Fibroblast of skin of back (primary cell): ENCODE results near the gene HOXA1.

ENCODE experiments used
- DNase-seq: peaks from one replicate; pipeline ENCODE4 v3.0.0-alpha.2; 2013

Gene HOXA1

GRCh38 chr7:27116031-27116961 is 20.5 kb upstream of the HOXA1 start:
- DNase-seq: no peak

- DNase-seq: no peak
Observed at GRCh38 chr7:27115221-27116026, 19.6 kb upstream of the HOXA1 start.

- no peak for DNase-seq
Observed at GRCh38 chr7:27114881-27115220, 19.1 kb upstream of the HOXA1 start.

GRCh38 chr7:27113991-27114769 is 18.4 kb upstream of the HOXA1 start:
- no peak for DNase-seq

- DNase-seq: no peak
Observed at GRCh38 chr7:27112955-27113949, 17.5 kb upstream of the HOXA1 start.

- DNase-seq: no peak
Observed at GRCh38 chr7:27112361-27112760, 16.6 kb upstream of the HOXA1 start.

- DNase-seq: no peak
Observed at GRCh38 chr7:27111751-27112277, 16.0 kb upstream of the HOXA1 start.

- DNase-seq: no peak
Observed at GRCh38 chr7:27111042-27111750, 15.4 kb upstream of the HOXA1 start.

GRCh38 chr7:27110186-27111031 is 14.6 kb upstream of the HOXA1 start:
- DNase-seq: no peak

- no peak for DNase-seq
Observed at GRCh38 chr7:27109466-27110185, 13.8 kb upstream of the HOXA1 start.

- DNase-seq: no peak
Observed at GRCh38 chr7:27108390-27109127, 12.8 kb upstream of the HOXA1 start.

GRCh38 chr7:27107391-27108381 is 11.9 kb upstream of the HOXA1 start:
- no peak for DNase-seq

GRCh38 chr7:27106901-27107240 is 11.1 kb upstream of the HOXA1 start:
- DNase-seq: no peak

GRCh38 chr7:27106181-27106900 is 10.5 kb upstream of the HOXA1 start:
- no peak for DNase-seq

- no peak for DNase-seq
Observed at GRCh38 chr7:27105301-27106031, 9.7 kb upstream of the HOXA1 start.
